Parathyroid adenoma (tissue), 2 donors: ENCODE data around the gene KLK10.

Experiments
- H2AFZ ChIP-seq: fragments of 300-600 bp; sonication (generic); one replicate; pipeline ENCODE4 v1.7.0; 2017; ENCODE audit warnings: antibody characterized with exemption, mild to moderate bottlenecking
- H3K27ac ChIP-seq: fragments of 300-600 bp; sonication (generic); one replicate; pipeline ENCODE4 v1.7.0; 2017
- H3K27me3 ChIP-seq: fragments of 300-600 bp; sonication (generic); one replicate; pipeline ENCODE4 v1.7.0; 2017; ENCODE audit warnings: low read length; ENCODE audit not compliant: control insufficient read depth, insufficient read depth
- H3K36me3 ChIP-seq: fragments of 300-600 bp; sonication (generic); one replicate; pipeline ENCODE4 v1.7.0; 2017; ENCODE audit warnings: low read length; ENCODE audit not compliant: control insufficient read depth, insufficient read depth
- H3K4me1 ChIP-seq: fragments of 300-600 bp; sonication (generic); one replicate; pipeline ENCODE4 v1.7.0; 2017; ENCODE audit warnings: control low read depth
- H3K4me2 ChIP-seq: fragments of 300-600 bp; sonication (generic); one replicate; pipeline ENCODE4 v1.7.0; 2017; ENCODE audit warnings: low read length
- H3K4me3 ChIP-seq: fragments of 300-600 bp; sonication (generic); one replicate; pipeline ENCODE4 v1.7.0; 2017; ENCODE audit warnings: low read depth, low read length
- H3K79me2 ChIP-seq: fragments of 300-600 bp; sonication (generic); one replicate; pipeline ENCODE4 v1.7.0; 2017; ENCODE audit warnings: control low read depth
- H3K9ac ChIP-seq: fragments of 300-600 bp; sonication (generic); one replicate; pipeline ENCODE4 v1.7.0; 2017; ENCODE audit warnings: mild to moderate bottlenecking
- H3K9me3 ChIP-seq: fragments of 300-600 bp; sonication (generic); one replicate; pipeline ENCODE4 v1.7.0; 2017; ENCODE audit warnings: low read length; ENCODE audit not compliant: control insufficient read depth
- TF ChIP-seq, protein P1 (sequence below): fragments of 300-600 bp; sonication (generic); IDR thresholded peaks from one replicate; pipeline ENCODE4 v1.7.0; 2017; ENCODE audit warnings: antibody characterized with exemption, mild to moderate bottlenecking
- donor health status: primary hyperparathyroidism.

KLK10 gene

DNA sequence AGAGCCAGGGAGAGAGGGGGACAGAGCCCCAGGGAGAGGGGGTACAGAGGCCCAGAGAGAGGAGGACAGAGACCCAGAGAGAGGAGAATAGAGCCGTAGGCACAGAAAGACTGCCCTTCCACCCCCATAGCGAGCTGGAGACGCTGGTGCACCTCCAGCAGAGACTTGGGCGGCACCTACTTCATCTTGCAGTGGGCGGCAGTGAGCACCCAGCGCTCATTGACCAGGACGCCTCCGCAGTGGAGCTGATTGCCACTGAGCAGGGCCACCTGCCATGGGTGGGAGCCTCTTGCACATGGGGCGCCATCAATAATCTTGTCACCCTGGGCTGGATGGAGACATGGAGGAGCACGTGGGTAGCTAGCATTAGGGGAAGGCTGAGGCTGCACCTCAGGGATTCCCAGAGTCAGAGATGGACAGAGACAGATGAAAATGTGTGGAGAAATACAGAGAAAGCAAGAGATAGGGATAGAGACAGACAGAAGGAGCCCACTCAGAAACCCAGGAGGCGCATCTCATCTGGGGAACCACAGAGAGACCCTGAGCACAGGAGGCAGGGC, 37.8 kb downstream of the KLK10 start:
- H3K27me3 ChIP-seq: no peaks in the 10 kb centered on the region
- TF ChIP-seq, protein P1, sequence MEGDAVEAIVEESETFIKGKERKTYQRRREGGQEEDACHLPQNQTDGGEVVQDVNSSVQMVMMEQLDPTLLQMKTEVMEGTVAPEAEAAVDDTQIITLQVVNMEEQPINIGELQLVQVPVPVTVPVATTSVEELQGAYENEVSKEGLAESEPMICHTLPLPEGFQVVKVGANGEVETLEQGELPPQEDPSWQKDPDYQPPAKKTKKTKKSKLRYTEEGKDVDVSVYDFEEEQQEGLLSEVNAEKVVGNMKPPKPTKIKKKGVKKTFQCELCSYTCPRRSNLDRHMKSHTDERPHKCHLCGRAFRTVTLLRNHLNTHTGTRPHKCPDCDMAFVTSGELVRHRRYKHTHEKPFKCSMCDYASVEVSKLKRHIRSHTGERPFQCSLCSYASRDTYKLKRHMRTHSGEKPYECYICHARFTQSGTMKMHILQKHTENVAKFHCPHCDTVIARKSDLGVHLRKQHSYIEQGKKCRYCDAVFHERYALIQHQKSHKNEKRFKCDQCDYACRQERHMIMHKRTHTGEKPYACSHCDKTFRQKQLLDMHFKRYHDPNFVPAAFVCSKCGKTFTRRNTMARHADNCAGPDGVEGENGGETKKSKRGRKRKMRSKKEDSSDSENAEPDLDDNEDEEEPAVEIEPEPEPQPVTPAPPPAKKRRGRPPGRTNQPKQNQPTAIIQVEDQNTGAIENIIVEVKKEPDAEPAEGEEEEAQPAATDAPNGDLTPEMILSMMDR: no peak
- H3K4me1 ChIP-seq: no peaks in the 10 kb centered on the region
- H3K36me3 ChIP-seq: no peaks in the 10 kb centered on the region
- H3K4me3 ChIP-seq: no peak overlapping the region
- H3K4me2 ChIP-seq: no peak overlapping the region
- no peaks in the 10 kb centered on the region for H3K9me3 ChIP-seq
- no peak overlapping the region for H3K9ac ChIP-seq
- no peak overlapping the region for H3K27ac ChIP-seq
- H2AFZ ChIP-seq: no peak overlapping the region
- no peaks in the 10 kb centered on the region for H3K79me2 ChIP-seq

DNA sequence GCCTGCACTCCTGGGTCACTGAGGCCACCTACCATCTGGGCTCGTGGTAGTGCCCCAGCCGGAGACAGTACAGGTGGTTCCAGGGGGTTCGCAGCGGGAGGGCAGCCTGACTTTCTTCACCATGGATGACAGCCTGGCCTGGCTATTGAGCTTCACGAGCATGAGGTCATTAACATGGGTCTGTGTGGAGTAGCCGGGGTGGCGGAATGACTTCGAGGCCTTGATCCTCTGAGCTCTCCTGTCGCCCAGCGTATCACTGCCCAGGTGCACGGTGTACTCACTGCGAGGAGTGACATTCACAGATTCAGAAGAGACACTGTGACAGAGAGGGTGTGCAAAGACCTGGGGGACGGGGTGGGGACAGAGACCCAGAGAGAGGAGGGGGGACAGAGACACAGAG, 39.3 kb downstream of the KLK10 start:
- Histone ChIP-seq H3K27ac (no peak overlapping the region), H3K27me3 (no peaks in the 10 kb centered on the region), H3K9me3 (no peaks in the 10 kb centered on the region), H3K9ac (no peak overlapping the region), H2AFZ (no peak overlapping the region), H3K79me2 (no peaks in the 10 kb centered on the region), H3K4me1 (no peaks in the 10 kb centered on the region), H3K36me3 (no peaks in the 10 kb centered on the region), H3K4me3 (no peak overlapping the region), H3K4me2 (no peak overlapping the region)
- TF ChIP-seq, protein P1: no peak

DNA sequence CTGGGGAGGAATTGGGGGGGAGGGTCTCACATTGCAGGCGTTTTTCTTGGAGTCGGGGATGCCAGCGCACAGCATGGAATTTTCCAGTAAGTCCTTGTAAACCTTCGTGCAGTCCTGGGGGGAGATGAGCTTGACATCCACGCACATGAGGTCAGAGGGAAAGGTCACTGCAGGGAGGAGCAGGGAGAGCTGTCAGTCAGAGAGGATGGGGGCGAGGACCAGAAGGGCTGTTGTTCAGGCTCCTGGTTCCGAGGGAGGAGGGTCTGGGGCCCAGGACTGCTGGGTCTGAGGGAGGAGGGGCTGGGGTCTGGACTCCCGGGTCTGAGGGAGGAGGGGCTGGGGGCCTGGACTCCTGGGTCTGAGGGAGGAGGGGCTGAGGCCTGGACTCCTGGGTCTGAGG, 39.8 kb downstream of the KLK10 start:
- Histone ChIP-seq H3K27me3 (no peaks in the 10 kb centered on the region), H3K4me3 (no peak overlapping the region), H3K4me2 (no peak overlapping the region), H2AFZ (no peak overlapping the region), H3K9me3 (no peaks in the 10 kb centered on the region), H3K27ac (no peak overlapping the region), H3K79me2 (no peaks in the 10 kb centered on the region), H3K36me3 (no peaks in the 10 kb centered on the region), H3K9ac (no peak overlapping the region), H3K4me1 (no peaks in the 10 kb centered on the region)
- TF ChIP-seq, protein P1: no peak

DNA sequence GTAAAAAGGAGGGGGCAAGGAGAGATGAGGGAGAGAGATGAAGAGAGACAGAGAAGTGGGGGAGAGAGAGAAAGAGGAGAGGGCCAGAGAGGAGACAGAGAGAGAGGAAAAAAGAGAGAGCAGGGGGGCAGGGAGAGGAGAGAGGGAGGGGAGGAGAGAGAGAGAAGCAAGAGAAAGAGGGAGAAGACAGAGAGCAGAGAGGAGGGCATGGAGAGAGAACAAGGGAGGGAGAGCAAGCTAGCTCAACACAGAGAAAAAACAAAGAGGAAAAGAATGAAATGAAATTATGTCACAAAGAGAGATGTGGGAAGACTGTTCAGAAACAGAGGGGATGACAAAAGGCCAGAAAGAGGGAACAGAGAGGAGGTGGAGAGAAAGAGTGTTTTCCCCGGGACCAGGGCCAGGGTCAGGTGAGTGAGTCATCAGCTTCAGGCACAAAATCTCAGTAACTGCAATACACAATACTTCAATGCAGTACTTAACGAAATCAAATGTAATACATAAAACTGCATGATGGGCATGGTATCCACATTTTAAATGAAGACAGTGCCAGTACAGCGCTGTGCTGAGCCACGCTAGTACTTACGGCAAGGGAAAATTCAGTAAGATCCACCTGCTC, 40.6 kb downstream of the KLK10 start:
- no peaks in the 10 kb centered on the region for H3K27me3 ChIP-seq
- no peak overlapping the region for H3K4me3 ChIP-seq
- no peak overlapping the region for H2AFZ ChIP-seq
- no peaks in the 10 kb centered on the region for H3K36me3 ChIP-seq
- no peak overlapping the region for H3K4me2 ChIP-seq
- TF ChIP-seq, protein P1: no peak
- H3K4me1 ChIP-seq: no peaks in the 10 kb centered on the region
- H3K27ac ChIP-seq: no peak overlapping the region
- no peaks in the 10 kb centered on the region for H3K9me3 ChIP-seq
- no peak overlapping the region for H3K9ac ChIP-seq
- H3K79me2 ChIP-seq: no peaks in the 10 kb centered on the region

DNA sequence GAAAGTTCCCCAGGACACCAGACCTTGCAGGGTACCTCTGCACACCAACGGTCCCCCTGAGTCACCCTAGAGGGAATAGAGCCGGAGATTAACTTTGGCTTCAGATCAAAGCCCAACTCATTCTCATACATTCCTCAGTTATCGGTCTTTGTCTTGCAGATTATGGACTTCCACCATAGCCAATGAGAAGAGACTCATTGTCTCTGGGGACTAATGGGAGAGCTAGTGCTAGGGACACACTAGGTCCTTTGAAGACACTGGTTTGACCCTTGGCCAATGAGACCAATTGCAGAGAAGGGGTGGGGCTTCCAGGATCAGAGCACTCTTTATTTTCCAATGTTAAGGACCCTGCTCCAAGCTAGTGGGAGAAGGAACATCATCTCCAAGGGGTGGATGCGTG, 41.9 kb downstream of the KLK10 start:
- no peaks in the 10 kb centered on the region for H3K27me3 ChIP-seq
- TF ChIP-seq, protein P1: no peak
- H3K4me3 ChIP-seq: no peak overlapping the region
- H3K4me1 ChIP-seq: no peaks in the 10 kb centered on the region
- no peaks in the 10 kb centered on the region for H3K36me3 ChIP-seq
- H3K79me2 ChIP-seq: no peaks in the 10 kb centered on the region
- H3K27ac ChIP-seq: no peak overlapping the region
- H3K9ac ChIP-seq: no peak overlapping the region
- H2AFZ ChIP-seq: no peak overlapping the region
- H3K4me2 ChIP-seq: no peak overlapping the region
- H3K9me3 ChIP-seq: no peaks in the 10 kb centered on the region
